H9 (cell line): ENCODE results near the gene PITHD1. TPM values are rescaled to one million over a fixed set of nuclear protein-coding genes. Genes with fewer than 3 reads are reported as not detected.

Experiments
- DNase-seq: peaks from one replicate; pipeline ENCODE4 v3.0.0-alpha.2; 2017
- H2AFZ ChIP-seq: one replicate; pipeline ENCODE4 v1.6.1; 2013; ENCODE audit warnings: mild to moderate bottlenecking, low read length, control low read depth, moderate library complexity
- H2AK5ac ChIP-seq: 2 replicates; pipeline ENCODE4 v1.6.1; 2013; ENCODE audit warnings: low read length, control low read depth, mixed read lengths; ENCODE audit not compliant: insufficient read length
- H2BK120ac ChIP-seq: one replicate; pipeline ENCODE4 v1.6.1; 2013; ENCODE audit warnings: low read depth, mild to moderate bottlenecking, low read length, control low read depth, inconsistent platforms; ENCODE audit not compliant: poor library complexity, severe bottlenecking
- H2BK12ac ChIP-seq: 2 replicates; pipeline ENCODE4 v1.6.1; 2013; ENCODE audit warnings: low read length, control low read depth, mixed read lengths, low read depth; ENCODE audit not compliant: insufficient read length
- H2BK15ac ChIP-seq: 2 replicates; pipeline ENCODE4 v1.6.1; 2013; ENCODE audit warnings: low read depth, low read length, control low read depth
- H2BK20ac ChIP-seq: one replicate; pipeline ENCODE4 v1.6.1; 2013; ENCODE audit warnings: low read depth, mild to moderate bottlenecking, low read length, control low read depth, inconsistent platforms; ENCODE audit not compliant: poor library complexity, severe bottlenecking
- H2BK5ac ChIP-seq: 2 replicates; pipeline ENCODE4 v1.6.1; 2013; ENCODE audit warnings: low read length, control low read depth, mixed read lengths; ENCODE audit not compliant: insufficient read length
- H3K14ac ChIP-seq: 2 replicates; pipeline ENCODE4 v1.6.1; 2013; ENCODE audit warnings: low read length, control low read depth; ENCODE audit not compliant: insufficient read depth
- H3K18ac ChIP-seq: 2 replicates; pipeline ENCODE4 v1.6.1; 2013; ENCODE audit warnings: low read depth, mild to moderate bottlenecking, mixed read lengths, low read length, control low read depth; ENCODE audit not compliant: insufficient read length
- H3K23ac ChIP-seq: 2 replicates; pipeline ENCODE4 v1.6.1; 2013; ENCODE audit warnings: low read length, control low read depth, mixed read lengths, low read depth; ENCODE audit not compliant: insufficient read length
- H3K23me2 ChIP-seq: 2 replicates; pipeline ENCODE4 v1.6.1; 2013; ENCODE audit warnings: low read depth, mild to moderate bottlenecking, mixed read lengths, low read length, control low read depth; ENCODE audit not compliant: insufficient read length, poor library complexity, severe bottlenecking
- H3K27ac ChIP-seq: 2 replicates; pipeline ENCODE4 v1.5.1; 2013; ENCODE audit warnings: low read length, control low read depth, mixed read lengths, low read depth; ENCODE audit not compliant: insufficient read length
- H3K27me3 ChIP-seq: 2 replicates; pipeline ENCODE4 v1.6.1; 2013; ENCODE audit warnings: low read length, control low read depth, inconsistent platforms; ENCODE audit not compliant: insufficient read depth
- H3K4ac ChIP-seq: 2 replicates; pipeline ENCODE4 v1.6.1; 2013; ENCODE audit warnings: low read depth, mild to moderate bottlenecking, control low read depth, inconsistent platforms, low read length, moderate library complexity
- H3K4me1 ChIP-seq: 2 replicates; pipeline ENCODE4 v1.6.1; 2013; ENCODE audit warnings: low read length, control low read depth, inconsistent platforms; ENCODE audit not compliant: insufficient read depth
- H3K4me2 ChIP-seq: 2 replicates; pipeline ENCODE4 v1.6.1; 2013; ENCODE audit warnings: low read length, control low read depth, mixed read lengths; ENCODE audit not compliant: insufficient read length, insufficient read depth
- H3K56ac ChIP-seq: 2 replicates; pipeline ENCODE4 v1.6.1; 2013; ENCODE audit warnings: low read depth, mild to moderate bottlenecking, mixed read lengths, low read length, control low read depth; ENCODE audit not compliant: insufficient read length
- H3K79me1 ChIP-seq: 2 replicates; pipeline ENCODE4 v1.6.1; 2013; ENCODE audit warnings: low read depth, mild to moderate bottlenecking, moderate library complexity, low read length, control low read depth, inconsistent platforms; ENCODE audit not compliant: insufficient read depth, poor library complexity, severe bottlenecking
- H3K79me2 ChIP-seq: 2 replicates; pipeline ENCODE4 v1.6.1; 2013; ENCODE audit warnings: low read length, control low read depth, inconsistent platforms; ENCODE audit not compliant: insufficient read depth
- H3K9ac ChIP-seq: 2 replicates; pipeline ENCODE4 v1.6.1; 2013; ENCODE audit warnings: low read length, control low read depth, mixed read lengths; ENCODE audit not compliant: insufficient read length; ENCODE audit errors: extremely low read depth
- H3K9me3 ChIP-seq: one replicate; pipeline ENCODE4 v1.6.1; 2013; ENCODE audit warnings: low read depth, low read length, inconsistent platforms; ENCODE audit not compliant: control insufficient read depth
- H3T11ph ChIP-seq: one replicate; pipeline ENCODE4 v1.6.1; 2013; ENCODE audit warnings: mild to moderate bottlenecking, low read length, control low read depth, inconsistent platforms
- H4K20me1 ChIP-seq: one replicate; pipeline ENCODE4 v1.6.1; 2013; ENCODE audit not compliant: control insufficient read depth, insufficient read length, insufficient read depth
- H4K5ac ChIP-seq: 2 replicates; pipeline ENCODE4 v1.6.1; 2013; ENCODE audit warnings: low read depth, mild to moderate bottlenecking, mixed read lengths, low read length, control low read depth; ENCODE audit not compliant: insufficient read length
- H4K8ac ChIP-seq: replicated peaks from 2 replicates; pipeline ENCODE4 v1.6.1; 2013; ENCODE audit warnings: low read length, control low read depth, mixed read lengths, low read depth; ENCODE audit not compliant: insufficient read length
- H4K91ac ChIP-seq: 2 replicates; pipeline ENCODE4 v1.6.1; 2013; ENCODE audit warnings: low read depth, mild to moderate bottlenecking, moderate library complexity, mixed read lengths, low read length, control low read depth; ENCODE audit not compliant: insufficient read length
- H3K27ac Mint-ChIP-seq, 3 experiments: 2 replicates in 2 of 3; 3 replicates in 1 of 3; pipeline ENCODE4 v1.8.0; 2020 to 2021; ENCODE audit warnings: mixed read lengths in 3 of 3, mild to moderate bottlenecking in 1 of 3, moderate library complexity in 1 of 3
- H3K27me3 Mint-ChIP-seq: 2 replicates; pipeline ENCODE4 v1.8.0; 2021; ENCODE audit warnings: low read depth, mild to moderate bottlenecking, moderate library complexity, mixed read lengths
- H3K36me3 Mint-ChIP-seq, 3 experiments: 2 replicates in 2 of 3; 3 replicates in 1 of 3; pipeline ENCODE4 v1.8.0; 2020 to 2021; ENCODE audit warnings: low read depth in 3 of 3, mixed read lengths in 3 of 3; ENCODE audit not compliant: insufficient read depth in 1 of 3
- H3K4me1 Mint-ChIP-seq, 2 experiments: 2 replicates each; pipeline ENCODE4 v1.8.0; 2020; ENCODE audit warnings: mixed read lengths in 2 of 2
- H3K4me3 Mint-ChIP-seq, 2 experiments: 2 replicates in 1 of 2; 3 replicates in 1 of 2; pipeline ENCODE4 v1.8.0; 2020 to 2021; ENCODE audit warnings: mild to moderate bottlenecking in 2 of 2, mixed read lengths in 2 of 2, moderate library complexity in 1 of 2
- H3K9me3 Mint-ChIP-seq, 2 experiments: 2 replicates in 1 of 2; 3 replicates in 1 of 2; pipeline ENCODE4 v1.8.0; 2020; ENCODE audit warnings: mild to moderate bottlenecking in 2 of 2, mixed read lengths in 2 of 2, moderate library complexity in 1 of 2
- CTCF ChIP-seq: fragments of 200-600 bp; sonication (generic); conservative IDR thresholded peaks from 3 replicates; pipeline ENCODE4 v1.8.0; 2021; ENCODE audit warnings: antibody characterized with exemption, mild to moderate bottlenecking
- WGBS: extraction: QIAGEN DNeasy Blood & Tissue Kit; methylation state at CpG from one replicate; pipeline ENCODE4 v1.1.7; 2013; ENCODE audit warnings: missing lambda C conversion rate, low lambda C conversion rate, mixed read lengths; ENCODE audit not compliant: insufficient read length; ENCODE audit errors: extremely low coverage; 5-methylcytosine and 5-hydroxymethylcytosine counted together
- total RNA-seq: library from RNA; stranded (reverse); gene quantifications from 2 replicates; pipeline ENCODE4 v1.2.1, GENCODE V29; 2021

The PITHD1 gene
- total RNA-seq, 1 experiment from 2014 or later = 92.0 TPM

DNA sequence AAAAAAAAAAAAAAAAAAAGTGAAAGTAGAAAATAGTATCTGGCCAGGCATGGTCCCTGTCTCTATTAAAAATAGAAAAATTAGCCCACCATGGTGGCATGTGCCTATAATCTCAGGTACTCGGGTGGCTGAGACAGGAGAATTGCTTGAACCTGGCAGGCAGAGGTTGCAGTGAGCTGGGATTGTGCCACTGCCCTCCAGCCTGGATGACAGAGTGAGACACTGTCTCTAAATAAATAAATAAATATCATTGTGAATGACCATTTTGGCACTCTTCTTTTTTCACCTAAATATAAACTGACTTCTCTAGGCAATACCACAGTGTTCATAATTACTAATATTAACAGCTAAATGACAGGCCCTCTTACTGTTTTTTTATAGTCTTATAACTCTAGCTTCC lies 20.4 kb upstream of the PITHD1 start:
- Histone ChIP-seq H2AK5ac (no peak overlapping the region), H4K5ac (no peak overlapping the region), H2AFZ (no peak overlapping the region), H3K23me2 (no peaks in the 10 kb centered on the region), H3K79me2 (no peaks in the 10 kb centered on the region), H3K14ac (no peak overlapping the region), H3K4ac (no peak overlapping the region), H3K18ac (no peak overlapping the region), H2BK5ac (no peak overlapping the region), H3K4me2 (no peak overlapping the region), H3K27ac (no peak overlapping the region), H3K56ac (no peak overlapping the region), H3K9me3 (no peaks in the 10 kb centered on the region), H3T11ph (no peak overlapping the region), H3K27me3 (no peaks in the 10 kb centered on the region), H4K91ac (no peak overlapping the region), H2BK120ac (no peak overlapping the region), H3K4me1 (no peaks in the 10 kb centered on the region), H4K20me1 (peaks cover 2% of the 10 kb centered on the region), H2BK20ac (no peak overlapping the region), H3K23ac (no peak overlapping the region), H3K79me1 (no peaks in the 10 kb centered on the region), H2BK15ac (no peak overlapping the region), H4K8ac (no peak overlapping the region), H2BK12ac (no peak overlapping the region), H3K9ac (no peak overlapping the region)
- Mint-ChIP-seq H3K9me3 (no peaks in the 10 kb centered on the region), H3K27ac (no peak overlapping the region), H3K4me1 (no peaks in the 10 kb centered on the region), H3K36me3 (peaks cover 54 to 93% (median 92%) of the 10 kb centered on the region in 3 experiments; a peak in 6 of 7 replicates), H3K4me3 (no peak overlapping the region), H3K27me3 (no peaks in the 10 kb centered on the region)
- TF ChIP-seq CTCF = no peak
- no peak for DNase-seq
- WGBS = no CpG with 5 or more reads among the region's 1 CpG
